Loucy (cell line): Measurements from ENCODE around the gene CDH15.

Source experiments
- H2AFZ ChIP-seq: fragments of 200-600 bp; sonication (generic); 2 replicates; pipeline ENCODE4 v1.6.0; 2016; ENCODE audit warnings: antibody characterized with exemption, mild to moderate bottlenecking, low read length, moderate library complexity
- H3F3A ChIP-seq: fragments of 200-600 bp; 2 replicates; pipeline ENCODE4 v1.6.0; 2016; ENCODE audit warnings: antibody characterized with exemption, low read depth, mild to moderate bottlenecking
- H3K27me3 ChIP-seq: fragments of 200-600 bp; sonication (generic); 2 replicates; pipeline ENCODE4 v1.6.1; 2014; ENCODE audit warnings: low read length, mild to moderate bottlenecking; ENCODE audit not compliant: insufficient read depth, poor library complexity, severe bottlenecking
- H3K36me3 ChIP-seq: fragments of 200-600 bp; sonication (generic); 2 replicates; pipeline ENCODE4 v1.6.1; 2016; ENCODE audit warnings: low read length; ENCODE audit not compliant: insufficient read depth
- H3K4me1 ChIP-seq: fragments of 200-600 bp; sonication (generic); 2 replicates; pipeline ENCODE4 v1.5.1; 2014; ENCODE audit warnings: low read length, mild to moderate bottlenecking; ENCODE audit not compliant: insufficient read depth, poor library complexity, severe bottlenecking
- H3K4me2 ChIP-seq: fragments of 200-600 bp; sonication (generic); 2 replicates; pipeline ENCODE4 v1.6.0; 2014; ENCODE audit warnings: antibody characterized with exemption, low read length, low read depth, mild to moderate bottlenecking; ENCODE audit not compliant: poor library complexity, severe bottlenecking
- H3K4me3 ChIP-seq: fragments of 200-600 bp; sonication (generic); 2 replicates; pipeline ENCODE4 v1.5.1; 2014; ENCODE audit warnings: low read length, mild to moderate bottlenecking, mixed read lengths; ENCODE audit not compliant: poor library complexity, severe bottlenecking
- H3K79me2 ChIP-seq: fragments of 200-600 bp; sonication (generic); 2 replicates; pipeline ENCODE4 v1.6.1; 2014; ENCODE audit warnings: low read length; ENCODE audit not compliant: insufficient read depth
- H3K9ac ChIP-seq: fragments of 200-600 bp; sonication (generic); 2 replicates; pipeline ENCODE4 v1.6.0; 2014; ENCODE audit warnings: mild to moderate bottlenecking, low read depth, low read length, moderate library complexity; ENCODE audit not compliant: poor library complexity, severe bottlenecking
- H3K9me2 ChIP-seq: fragments of 200-600 bp; sonication (generic); replicated peaks from 2 replicates; pipeline ENCODE4 v1.6.1; 2016; ENCODE audit warnings: low read depth, low read length, mixed read lengths
- H3K9me3 ChIP-seq: fragments of 200-600 bp; sonication (generic); 2 replicates; pipeline ENCODE4 v1.6.1; 2014; ENCODE audit warnings: mild to moderate bottlenecking, antibody characterized with exemption, low read length, low read depth; ENCODE audit not compliant: insufficient read depth
- H4K20me1 ChIP-seq: fragments of 200-600 bp; sonication (generic); 2 replicates; pipeline ENCODE4 v1.6.0; 2014; ENCODE audit warnings: antibody characterized with exemption, low read length, mild to moderate bottlenecking; ENCODE audit not compliant: insufficient read depth, poor library complexity, severe bottlenecking
- CTCF ChIP-seq: fragments of 200-600 bp; sonication (generic); conservative IDR thresholded peaks from 2 replicates; pipeline ENCODE4 v1.5.1; 2014; ENCODE audit warnings: mild to moderate bottlenecking, antibody characterized with exemption, low read length
- EZH2phosphoT487 ChIP-seq: fragments of 200-600 bp; IDR thresholded peaks from 2 replicates; pipeline ENCODE4 v1.6.1; 2018; ENCODE audit warnings: antibody characterized with exemption, mild to moderate bottlenecking, moderate library complexity, borderline replicate concordance

CDH15 gene

DNA sequence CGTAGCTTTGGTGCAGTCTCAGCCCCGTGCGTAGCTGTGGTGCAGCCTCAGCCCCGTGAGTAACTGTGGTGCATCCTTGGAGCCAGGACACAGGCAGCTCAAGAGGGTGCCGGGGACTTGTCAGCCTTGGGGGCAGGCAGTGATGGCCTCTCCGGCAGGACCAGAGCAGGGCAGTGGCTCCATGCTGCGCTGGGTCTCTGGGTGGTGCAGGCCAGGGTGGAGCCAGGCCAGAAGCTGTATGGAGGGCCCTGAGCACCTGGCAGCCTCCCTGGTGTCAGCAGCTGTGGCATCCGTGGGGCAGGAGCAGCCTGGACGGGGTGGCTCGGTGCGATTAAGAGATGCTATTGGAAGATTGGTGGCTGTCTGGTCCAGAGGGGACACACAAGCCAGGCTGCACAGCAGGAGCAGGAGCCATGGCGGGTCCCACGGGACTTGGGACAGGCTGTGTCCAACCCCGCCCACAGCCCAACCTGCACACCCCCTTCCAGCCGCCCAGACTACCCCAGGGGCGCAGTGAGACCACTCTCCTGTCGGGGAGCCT lies 28.3 kb upstream of the CDH15 start:
- Histone ChIP-seq H2AFZ (no peak overlapping the region), H3F3A (no peaks in the 10 kb centered on the region), H4K20me1 (no peaks in the 10 kb centered on the region), H3K79me2 (no peaks in the 10 kb centered on the region), H3K4me2 (no peak overlapping the region), H3K9ac (no peak overlapping the region), H3K4me3 (no peak overlapping the region), H3K4me1 (no peaks in the 10 kb centered on the region), H3K9me2 (no peaks in the 10 kb centered on the region), H3K36me3 (no peaks in the 10 kb centered on the region), H3K9me3 (no peaks in the 10 kb centered on the region), H3K27me3 (no peaks in the 10 kb centered on the region)
- TF ChIP-seq CTCF (no peak), EZH2phosphoT487 (no peak)

- Histone ChIP-seq H3K27me3 (no peaks in the 10 kb centered on the region), H3K9me3 (no peaks in the 10 kb centered on the region), H3F3A (no peaks in the 10 kb centered on the region), H3K36me3 (no peaks in the 10 kb centered on the region), H3K4me3 (no peak overlapping the region), H3K9me2 (no peaks in the 10 kb centered on the region), H3K4me1 (no peaks in the 10 kb centered on the region), H2AFZ (no peak overlapping the region), H3K79me2 (no peaks in the 10 kb centered on the region), H4K20me1 (no peaks in the 10 kb centered on the region), H3K4me2 (no peak overlapping the region), H3K9ac (no peak overlapping the region)
- TF ChIP-seq CTCF (no peak), EZH2phosphoT487 (no peak)
Observed at GRCh38 chr16:89143911-89144675, 27.5 kb upstream of the CDH15 start.

DNA sequence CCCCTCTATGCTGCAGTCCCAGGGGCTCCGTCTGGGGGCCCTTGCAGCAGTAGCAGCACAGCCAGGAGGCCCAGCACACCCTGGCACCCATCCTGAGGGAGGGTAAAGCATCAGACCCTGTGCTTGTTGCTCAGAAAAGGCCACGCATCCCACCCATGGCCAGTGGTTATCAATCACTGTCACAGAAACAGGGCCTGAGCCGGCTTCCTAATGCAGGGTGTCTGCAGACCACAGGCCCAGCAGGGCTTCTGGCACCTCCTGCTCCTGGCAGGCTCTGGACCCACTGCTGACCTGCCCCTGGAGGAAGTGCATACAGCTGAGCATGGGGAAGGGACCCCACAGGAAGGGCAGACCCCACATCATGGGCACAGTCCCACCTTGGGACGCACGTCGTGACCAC lies 26.9 kb upstream of the CDH15 start:
- no peak overlapping the region for H3K4me3 ChIP-seq
- no peaks in the 10 kb centered on the region for H3K9me3 ChIP-seq
- no peaks in the 10 kb centered on the region for H3K4me1 ChIP-seq
- no peak overlapping the region for H3K9ac ChIP-seq
- TF ChIP-seq CTCF (no peak), EZH2phosphoT487 (no peak)
- H4K20me1 ChIP-seq = no peaks in the 10 kb centered on the region
- H3K36me3 ChIP-seq = no peaks in the 10 kb centered on the region
- H3K9me2 ChIP-seq = no peaks in the 10 kb centered on the region
- no peak overlapping the region for H3K4me2 ChIP-seq
- H2AFZ ChIP-seq = no peak overlapping the region
- no peaks in the 10 kb centered on the region for H3K27me3 ChIP-seq
- no peaks in the 10 kb centered on the region for H3F3A ChIP-seq
- H3K79me2 ChIP-seq = no peaks in the 10 kb centered on the region
